Ishikawa (cell line): ENCODE results near the gene C12orf76.
A peak's percentile ranks its signal among the peaks of the same experiment; 100 is the strongest.

ENCODE experiments used
- CEBPB ChIP-seq: IDR thresholded peaks from 2 replicates; pipeline ENCODE4 v1.6.1; 2012
- CREB1 ChIP-seq: IDR thresholded peaks from 2 replicates; pipeline ENCODE4 v1.6.1; 2012; ENCODE audit warnings: low read depth
- EGR1 ChIP-seq: IDR thresholded peaks from 2 replicates; pipeline ENCODE4 v1.6.1; 2012
- EP300 ChIP-seq: IDR thresholded peaks from 2 replicates; pipeline ENCODE4 v1.6.1; 2012; ENCODE audit warnings: borderline replicate concordance
- FOXM1 ChIP-seq: IDR thresholded peaks from 2 replicates; pipeline ENCODE4 v1.6.1; 2012; ENCODE audit warnings: low read depth, borderline replicate concordance
- MAX ChIP-seq: IDR thresholded peaks from 2 replicates; pipeline ENCODE4 v1.6.1; 2012
- NFIC ChIP-seq: IDR thresholded peaks from 2 replicates; pipeline ENCODE4 v1.6.1; 2012
- RAD21 ChIP-seq: IDR thresholded peaks from 2 replicates; pipeline ENCODE4 v1.6.1; 2012; ENCODE audit warnings: low read depth
- REST ChIP-seq: IDR thresholded peaks from 2 replicates; pipeline ENCODE4 v1.6.1; 2012; ENCODE audit warnings: low read depth, mild to moderate bottlenecking
- TAF1 ChIP-seq: IDR thresholded peaks from 2 replicates; pipeline ENCODE4 v1.6.1; 2012; ENCODE audit warnings: low read depth, mild to moderate bottlenecking
- TCF12 ChIP-seq: IDR thresholded peaks from 2 replicates; pipeline ENCODE4 v1.6.1; 2012; ENCODE audit warnings: low read depth
- TEAD4 ChIP-seq: IDR thresholded peaks from 2 replicates; pipeline ENCODE4 v1.6.1; 2012
- USF1 ChIP-seq: IDR thresholded peaks from 2 replicates; pipeline ENCODE4 v1.6.1; 2012
- YY1 ChIP-seq: IDR thresholded peaks from 2 replicates; pipeline ENCODE4 v1.6.1; 2012; ENCODE audit warnings: low read depth
- ZBTB7A ChIP-seq: IDR thresholded peaks from 2 replicates; pipeline ENCODE4 v1.6.1; 2012; ENCODE audit warnings: low read depth

Gene C12orf76

GRCh38 chr12:110048242-110049027 is at the start of gene C12orf76:
TSS of gene C12orf76 (minus strand) at chr12:110048522. CDS start at chr12:110048495, 27 bp downstream.
- TF ChIP-seq TAF1, result peak; percentile 40; the same call in 1 of the 2 replicates
- no peak for TF ChIP-seq CREB1
- TF ChIP-seq MAX, result peak; percentile 77
- TF ChIP-seq USF1, result peak; percentile 63
- peak; percentile 62 for TF ChIP-seq NFIC
- no peak for TF ChIP-seq ZBTB7A
- TF ChIP-seq EP300, result 0 out of 2 replicates have a peak, but pooled peaks have one; percentile 25
- no peak for TF ChIP-seq TCF12
- 0 out of 2 replicates have a peak, but pooled peaks have one; percentile 24 for TF ChIP-seq CEBPB
- peak; percentile 75 for TF ChIP-seq YY1
- no peak for TF ChIP-seq RAD21
- TF ChIP-seq FOXM1, result no peak
- TF ChIP-seq REST, result no peak
- peak; percentile 51 for TF ChIP-seq TEAD4
- TF ChIP-seq EGR1, result no peak

GRCh38 chr12:110093631-110094311 is 45.4 kb upstream of the C12orf76 start:
- no peak for TF ChIP-seq EGR1
- TF ChIP-seq TEAD4, result no peak
- no peak for TF ChIP-seq CREB1
- no peak for TF ChIP-seq EP300
- TF ChIP-seq TAF1, result no peak
- no peak for TF ChIP-seq YY1
- TF ChIP-seq RAD21, result no peak

GRCh38 chr12:110091136-110091711 is 42.9 kb upstream of the C12orf76 start:
- no peak for TF ChIP-seq YY1
- TF ChIP-seq TEAD4, result no peak
- TF ChIP-seq EP300, result no peak
- no peak for TF ChIP-seq USF1

GRCh38 chr12:110090266-110091135 is 42.2 kb upstream of the C12orf76 start:
- TF ChIP-seq CEBPB (no peak), TCF12 (no peak), MAX (no peak)

GRCh38 chr12:110088936-110089335 is 40.6 kb upstream of the C12orf76 start:
- TF ChIP-seq NFIC (no peak), YY1 (no peak), TAF1 (no peak), CREB1 (no peak), FOXM1 (no peak), EP300 (no peak), TCF12 (no peak), CEBPB (no peak), USF1 (no peak)

GRCh38 chr12:110084314-110085015 is 36.1 kb upstream of the C12orf76 start:
- TF ChIP-seq TAF1 (no peak), TCF12 (no peak), RAD21 (no peak), MAX (no peak), USF1 (no peak), CEBPB (no peak), FOXM1 (no peak), REST (no peak), TEAD4 (no peak), YY1 (no peak)
